GM12872 (cell line): ENCODE measurements around the gene SLC24A3.

Source experiments
- TF ChIP-seq, protein P1 (sequence below): IDR thresholded peaks from 3 replicates; pipeline ENCODE4 v1.5.1; 2011; ENCODE audit warnings: low read depth, mild to moderate bottlenecking, low read length, moderate library complexity; ENCODE audit not compliant: insufficient read depth

Gene SLC24A3

GRCh38 chr20:19695081-19695480 is 482.6 kb downstream of the SLC24A3 start:
- TF ChIP-seq, protein P1, sequence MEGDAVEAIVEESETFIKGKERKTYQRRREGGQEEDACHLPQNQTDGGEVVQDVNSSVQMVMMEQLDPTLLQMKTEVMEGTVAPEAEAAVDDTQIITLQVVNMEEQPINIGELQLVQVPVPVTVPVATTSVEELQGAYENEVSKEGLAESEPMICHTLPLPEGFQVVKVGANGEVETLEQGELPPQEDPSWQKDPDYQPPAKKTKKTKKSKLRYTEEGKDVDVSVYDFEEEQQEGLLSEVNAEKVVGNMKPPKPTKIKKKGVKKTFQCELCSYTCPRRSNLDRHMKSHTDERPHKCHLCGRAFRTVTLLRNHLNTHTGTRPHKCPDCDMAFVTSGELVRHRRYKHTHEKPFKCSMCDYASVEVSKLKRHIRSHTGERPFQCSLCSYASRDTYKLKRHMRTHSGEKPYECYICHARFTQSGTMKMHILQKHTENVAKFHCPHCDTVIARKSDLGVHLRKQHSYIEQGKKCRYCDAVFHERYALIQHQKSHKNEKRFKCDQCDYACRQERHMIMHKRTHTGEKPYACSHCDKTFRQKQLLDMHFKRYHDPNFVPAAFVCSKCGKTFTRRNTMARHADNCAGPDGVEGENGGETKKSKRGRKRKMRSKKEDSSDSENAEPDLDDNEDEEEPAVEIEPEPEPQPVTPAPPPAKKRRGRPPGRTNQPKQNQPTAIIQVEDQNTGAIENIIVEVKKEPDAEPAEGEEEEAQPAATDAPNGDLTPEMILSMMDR: no peak

DNA sequence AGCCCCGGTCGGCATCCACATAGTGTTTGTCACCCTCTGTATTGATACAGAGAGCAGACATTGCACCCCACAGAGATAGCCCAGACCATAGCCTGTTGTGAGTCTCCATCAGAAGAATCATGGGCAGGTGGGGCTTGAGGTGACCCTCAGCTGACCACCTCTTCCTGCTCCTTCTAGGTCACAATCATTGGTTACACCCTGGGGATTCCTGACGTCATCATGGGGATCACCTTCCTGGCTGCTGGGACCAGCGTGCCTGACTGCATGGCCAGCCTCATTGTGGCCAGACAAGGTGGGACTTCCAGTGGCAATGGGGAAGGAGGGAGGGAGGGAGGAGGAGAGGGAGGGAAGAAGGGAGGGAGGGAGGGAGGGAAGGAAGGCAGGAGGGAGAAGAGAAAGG is 484.2 kb downstream of the SLC24A3 start:
- TF ChIP-seq, protein P1: no peak

- TF ChIP-seq, protein P1: no peak
Measured at GRCh38 chr20:19697415-19697814, 485.0 kb downstream of the SLC24A3 start.

DNA sequence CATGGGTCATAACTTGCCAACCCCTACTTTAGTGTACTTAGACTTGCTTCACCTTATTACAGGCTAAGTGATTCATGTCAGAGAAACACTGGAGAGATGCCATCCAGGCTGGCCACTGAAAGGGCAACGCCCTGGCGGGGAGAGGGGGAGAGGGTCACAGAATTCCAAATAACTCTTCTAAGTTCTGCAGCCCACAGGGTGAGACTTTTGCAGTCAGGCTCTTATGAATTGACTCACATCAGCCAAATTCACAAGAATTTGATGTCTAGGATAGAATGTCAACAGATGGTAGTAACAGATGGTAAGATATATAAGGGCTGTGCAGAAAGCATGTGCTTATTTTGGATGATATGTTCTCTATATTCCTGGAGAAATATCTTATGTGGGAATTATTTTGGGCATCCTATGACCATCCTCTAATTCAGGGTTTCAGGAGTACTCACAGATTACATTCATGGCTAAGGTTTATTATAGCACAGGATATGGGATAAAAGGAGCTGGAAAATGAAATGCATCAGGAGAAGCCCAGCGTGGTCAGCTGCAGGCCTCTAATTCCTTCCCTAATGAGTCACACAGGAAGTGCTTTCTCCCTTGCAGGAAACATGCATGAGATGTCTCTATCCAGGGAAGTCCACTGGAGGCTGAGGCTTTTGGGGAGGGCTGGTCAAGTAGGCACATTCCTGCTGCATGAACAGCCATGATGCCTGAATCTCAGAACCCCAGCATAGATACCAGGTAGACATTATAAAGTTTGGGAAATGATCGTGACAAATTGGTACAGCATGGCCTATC is 486.9 kb downstream of the SLC24A3 start:
- TF ChIP-seq, protein P1: no peak

GRCh38 chr20:19701429-19701828 is 489.0 kb downstream of the SLC24A3 start:
- TF ChIP-seq, protein P1: no peak

DNA sequence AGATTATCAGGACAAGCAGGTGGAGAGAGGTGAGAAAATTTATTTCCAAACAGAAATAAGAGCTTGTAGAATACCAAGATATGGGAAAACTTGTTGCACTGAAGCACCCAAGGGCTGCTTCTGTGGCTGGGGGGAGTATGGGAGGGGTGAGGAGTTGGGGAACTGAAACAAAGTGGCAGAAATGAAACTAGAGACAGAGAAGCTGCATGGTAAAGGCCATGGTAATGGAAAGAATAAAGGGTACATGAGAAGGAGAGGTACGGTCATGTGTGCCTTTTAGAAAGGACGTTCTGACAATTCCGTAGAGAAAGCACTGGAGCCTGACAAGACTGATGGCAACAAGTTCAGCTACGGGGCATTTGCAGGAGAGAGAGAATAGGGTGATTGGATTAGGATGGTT is 494.0 kb downstream of the SLC24A3 start:
- TF ChIP-seq, protein P1: no peak

- TF ChIP-seq, protein P1: no peak
Measured at GRCh38 chr20:19709635-19710335, 497.3 kb downstream of the SLC24A3 start.
